COLO829 (cell line): ENCODE results near the gene RAPSN.

ENCODE experiments used
- DNase-seq: peaks from one replicate; pipeline ENCODE4 v3.0.0; 2012; ENCODE audit warnings: low spot score

Gene RAPSN

GRCh38 chr11:47389577-47390421, 59.1 kb downstream of the RAPSN start:
- DNase-seq: no peak

- no peak for DNase-seq
These were observed 60.0 kb downstream of the RAPSN start for GRCh38 chr11:47388697-47389576.

GRCh38 chr11:47387944-47388696, 60.8 kb downstream of the RAPSN start:
- DNase-seq: no peak
